ENCODE results near the gene CHGA.

DNA sequence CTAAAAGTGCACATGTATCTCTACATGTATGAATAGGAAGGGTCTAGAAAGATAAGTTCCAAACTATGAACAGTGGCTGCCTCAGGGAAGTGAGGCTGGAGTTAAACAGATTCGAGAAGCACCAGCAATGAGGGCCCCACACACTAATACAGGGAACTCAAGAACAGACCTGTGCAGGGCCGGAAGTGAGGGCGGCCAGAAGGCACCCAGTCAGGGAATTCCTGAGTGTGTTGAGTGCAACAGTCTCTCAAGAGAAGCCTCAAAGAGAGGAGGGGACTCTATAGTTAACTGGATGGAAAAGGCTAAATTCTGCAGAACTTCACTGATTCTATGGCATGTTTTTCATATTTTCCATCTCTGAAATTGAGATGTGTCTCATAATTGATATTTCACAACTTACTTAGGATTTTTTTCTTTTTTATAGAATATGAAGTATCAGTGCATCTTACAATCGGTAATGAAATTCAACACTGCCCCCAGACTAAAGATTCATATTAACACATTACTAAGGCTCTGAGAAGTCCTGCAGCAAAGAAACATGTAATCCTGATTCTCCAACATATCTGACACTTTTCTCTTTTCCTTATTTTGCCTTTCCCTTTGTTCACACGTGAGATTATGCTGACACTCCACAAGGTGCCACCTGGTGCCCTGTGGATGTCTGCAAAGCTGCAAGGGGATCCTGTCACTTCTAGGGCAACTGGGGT, 61.3 kb downstream of the CHGA start:
- TF ChIP-seq, protein P1, sequence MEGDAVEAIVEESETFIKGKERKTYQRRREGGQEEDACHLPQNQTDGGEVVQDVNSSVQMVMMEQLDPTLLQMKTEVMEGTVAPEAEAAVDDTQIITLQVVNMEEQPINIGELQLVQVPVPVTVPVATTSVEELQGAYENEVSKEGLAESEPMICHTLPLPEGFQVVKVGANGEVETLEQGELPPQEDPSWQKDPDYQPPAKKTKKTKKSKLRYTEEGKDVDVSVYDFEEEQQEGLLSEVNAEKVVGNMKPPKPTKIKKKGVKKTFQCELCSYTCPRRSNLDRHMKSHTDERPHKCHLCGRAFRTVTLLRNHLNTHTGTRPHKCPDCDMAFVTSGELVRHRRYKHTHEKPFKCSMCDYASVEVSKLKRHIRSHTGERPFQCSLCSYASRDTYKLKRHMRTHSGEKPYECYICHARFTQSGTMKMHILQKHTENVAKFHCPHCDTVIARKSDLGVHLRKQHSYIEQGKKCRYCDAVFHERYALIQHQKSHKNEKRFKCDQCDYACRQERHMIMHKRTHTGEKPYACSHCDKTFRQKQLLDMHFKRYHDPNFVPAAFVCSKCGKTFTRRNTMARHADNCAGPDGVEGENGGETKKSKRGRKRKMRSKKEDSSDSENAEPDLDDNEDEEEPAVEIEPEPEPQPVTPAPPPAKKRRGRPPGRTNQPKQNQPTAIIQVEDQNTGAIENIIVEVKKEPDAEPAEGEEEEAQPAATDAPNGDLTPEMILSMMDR (IDR thresholded peaks at IDR 0.05) = no peak
- no peak for TF ChIP-seq SMC3 (IDR thresholded peaks at IDR 0.05)
- TF ChIP-seq EP300 (IDR thresholded peaks at IDR 0.05) = no peak
- TF ChIP-seq, protein P2, sequence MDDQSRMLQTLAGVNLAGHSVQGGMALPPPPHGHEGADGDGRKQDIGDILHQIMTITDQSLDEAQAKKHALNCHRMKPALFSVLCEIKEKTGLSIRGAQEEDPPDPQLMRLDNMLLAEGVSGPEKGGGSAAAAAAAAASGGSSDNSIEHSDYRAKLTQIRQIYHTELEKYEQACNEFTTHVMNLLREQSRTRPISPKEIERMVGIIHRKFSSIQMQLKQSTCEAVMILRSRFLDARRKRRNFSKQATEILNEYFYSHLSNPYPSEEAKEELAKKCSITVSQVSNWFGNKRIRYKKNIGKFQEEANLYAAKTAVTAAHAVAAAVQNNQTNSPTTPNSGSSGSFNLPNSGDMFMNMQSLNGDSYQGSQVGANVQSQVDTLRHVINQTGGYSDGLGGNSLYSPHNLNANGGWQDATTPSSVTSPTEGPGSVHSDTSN (IDR thresholded peaks at IDR 0.05) = no peak
- no peak for TF ChIP-seq CEBPB (IDR thresholded peaks at IDR 0.05)
- TF ChIP-seq, protein P3, sequence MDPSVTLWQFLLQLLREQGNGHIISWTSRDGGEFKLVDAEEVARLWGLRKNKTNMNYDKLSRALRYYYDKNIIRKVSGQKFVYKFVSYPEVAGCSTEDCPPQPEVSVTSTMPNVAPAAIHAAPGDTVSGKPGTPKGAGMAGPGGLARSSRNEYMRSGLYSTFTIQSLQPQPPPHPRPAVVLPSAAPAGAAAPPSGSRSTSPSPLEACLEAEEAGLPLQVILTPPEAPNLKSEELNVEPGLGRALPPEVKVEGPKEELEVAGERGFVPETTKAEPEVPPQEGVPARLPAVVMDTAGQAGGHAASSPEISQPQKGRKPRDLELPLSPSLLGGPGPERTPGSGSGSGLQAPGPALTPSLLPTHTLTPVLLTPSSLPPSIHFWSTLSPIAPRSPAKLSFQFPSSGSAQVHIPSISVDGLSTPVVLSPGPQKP (IDR thresholded peaks at IDR 0.05; ENCODE audit: low read depth, low read length) = no peak
